DMS79 (cell line): ENCODE measurements around the gene CASP4.
"Not testable (repeated sequence)": the region's sequence is repeated elsewhere in the genome, so short reads cannot be mapped to it uniquely, and the experiment has no call there.

Source experiments
- DNase-seq: peaks from one replicate; lab custom pipeline; 2025; lab: John Stamatoyannopoulos, UW

Gene CASP4

GRCh38 chr11:104956528-104956927 lies 11.8 kb downstream of the CASP4 start:
- no peak for DNase-seq

- no peak for DNase-seq
Observed at GRCh38 chr11:104946907-104947306, 21.5 kb downstream of the CASP4 start.

- no peak for DNase-seq
Observed at GRCh38 chr11:104944076-104944475, 24.3 kb downstream of the CASP4 start.

- no peak for DNase-seq
Observed at GRCh38 chr11:104943561-104943960, 24.8 kb downstream of the CASP4 start.

- no peak for DNase-seq
Observed at GRCh38 chr11:104934594-104934993, 33.8 kb downstream of the CASP4 start.

GRCh38 chr11:104934073-104934472 lies 34.3 kb downstream of the CASP4 start:
- not testable (repeated sequence) for DNase-seq

GRCh38 chr11:104928811-104929210 lies 39.6 kb downstream of the CASP4 start:
- DNase-seq: no peak

- DNase-seq: no peak
Observed at GRCh38 chr11:104926771-104927611, 41.4 kb downstream of the CASP4 start.

GRCh38 chr11:104925850-104926249 lies 42.5 kb downstream of the CASP4 start:
- DNase-seq: no peak

GRCh38 chr11:104918113-104918824 lies 50.1 kb downstream of the CASP4 start:
- no peak for DNase-seq

GRCh38 chr11:104917271-104918112 lies 50.9 kb downstream of the CASP4 start:
- no peak for DNase-seq

GRCh38 chr11:104916442-104916841 lies 51.9 kb downstream of the CASP4 start:
- no peak for DNase-seq

GRCh38 chr11:104912102-104912501 lies 56.3 kb downstream of the CASP4 start:
- DNase-seq: no peak

- no peak for DNase-seq
Observed at GRCh38 chr11:104908186-104908531, 60.2 kb downstream of the CASP4 start.

GRCh38 chr11:104907521-104908185 lies 60.7 kb downstream of the CASP4 start:
- no peak for DNase-seq

- DNase-seq: no peak
Observed at GRCh38 chr11:104905271-104905670, 63.1 kb downstream of the CASP4 start.

- no peak for DNase-seq
Observed at GRCh38 chr11:104899226-104899625, 69.1 kb downstream of the CASP4 start.

GRCh38 chr11:104898685-104899013 lies 69.7 kb downstream of the CASP4 start:
- no peak for DNase-seq

- no peak for DNase-seq
Observed at GRCh38 chr11:104897891-104898684, 70.3 kb downstream of the CASP4 start, which contains the start of gene CASP12. Gene CASP12, minus strand, starts transcription at chr11:104898460.

- no peak for DNase-seq
Observed at GRCh38 chr11:104895634-104896033, 72.7 kb downstream of the CASP4 start.

GRCh38 chr11:104893876-104894275 lies 74.5 kb downstream of the CASP4 start:
- no peak for DNase-seq
